Muscle of leg (tissue), 11 donors: ENCODE measurements around the gene RHOXF2B. TPM values are rescaled to one million over a fixed set of nuclear protein-coding genes. Genes with fewer than 3 reads are reported as not detected.

Experiments used
- DNase-seq: peaks from one replicate; pipeline ENCODE4 v3.0.0; 2013
- H3K27ac ChIP-seq: one replicate; pipeline ENCODE4 v1.5.1; 2013; ENCODE audit warnings: mild to moderate bottlenecking, low read length, control low read depth
- H3K27me3 ChIP-seq: one replicate; pipeline ENCODE4 v1.6.1; 2013; ENCODE audit warnings: low read length; ENCODE audit not compliant: control insufficient read depth, insufficient read depth
- H3K36me3 ChIP-seq: one replicate; pipeline ENCODE4 v1.6.1; 2013; ENCODE audit warnings: low read length; ENCODE audit not compliant: control insufficient read depth, insufficient read depth
- H3K4me1 ChIP-seq: one replicate; pipeline ENCODE4 v1.6.1; 2013; ENCODE audit warnings: low read length; ENCODE audit not compliant: control insufficient read depth, insufficient read depth
- H3K4me3 ChIP-seq: one replicate; pipeline ENCODE4 v1.5.1; 2013; ENCODE audit warnings: low read length, control low read depth
- H3K9me3 ChIP-seq: replicated peaks from 2 replicates; pipeline ENCODE4 v1.6.1; 2013; ENCODE audit warnings: low read depth, low read length; ENCODE audit not compliant: control insufficient read depth
- WGBS: methylation state at CpG from one replicate; pipeline ENCODE4 v1.1.5; 2013; ENCODE audit warnings: missing lambda C conversion rate; ENCODE audit not compliant: insufficient coverage; 5-methylcytosine and 5-hydroxymethylcytosine counted together
- polyA plus RNA-seq, 8 donors: library from polyadenylated mRNA; unstranded; fragments of 120-200 nt; gene quantifications; one replicate each; pipeline versions ENCODE4 v1.2.1 to v1.2.3, GENCODE V29; 2013; ENCODE audit warnings: inconsistent platforms in 1 of 8, low replicate concordance in 1 of 8; ENCODE audit not compliant: insufficient read length in 8 of 8, insufficient read depth in 1 of 8
- total RNA-seq: library from RNA; stranded (reverse); fragments of 120-200 nt; gene quantifications from one replicate; pipeline ENCODE4 v1.2.4, GENCODE V29; 2013

RHOXF2B gene
- total and polyA plus RNA-seq, 9 donors = 0.15 to 0.20 TPM; not detected in 7

- DNase-seq = no peak
- WGBS = 46% methylated on average over 5 of the region's 5 CpGs
- H3K27me3 ChIP-seq = peaks cover 12% of the 10 kb centered on the region
- H3K4me1 ChIP-seq = no peaks in the 10 kb centered on the region
- no peaks in the 10 kb centered on the region for H3K9me3 ChIP-seq
- H3K4me3 ChIP-seq = no peak overlapping the region
- H3K27ac ChIP-seq = no peak overlapping the region
- H3K36me3 ChIP-seq = no peaks in the 10 kb centered on the region
Measured at GRCh38 chrX:120022763-120023162, 54.7 kb downstream of the RHOXF2B start.

Other genes with a start within 250 kb of the RHOXF2B start
- 3.8 TPM for gene UPF3B, start 224.7 kb downstream of the RHOXF2B start, total RNA-seq
- gene UPF3B, start 224.7 kb downstream of the RHOXF2B start, polyA plus RNA-seq = 10 to 100 TPM; 12.1 to 14.4 (median 13.0) TPM
- 11.9 TPM for gene RNF113A, start 206.0 kb downstream of the RHOXF2B start, total RNA-seq
- gene RNF113A, start 206.0 kb downstream of the RHOXF2B start, polyA plus RNA-seq = 10 to 100 TPM in 3 of 8 donors, 1 to 10 TPM in 5; 8.1 to 11.0 (median 9.4) TPM
- 183 TPM for gene NDUFA1, start 205.9 kb downstream of the RHOXF2B start, total RNA-seq
- gene NDUFA1, start 205.9 kb downstream of the RHOXF2B start, polyA plus RNA-seq = 100 to 1,000 TPM in 5 of 8 donors, 10 to 100 TPM in 3; 89.4 to 142 (median 115) TPM
- gene AKAP14, start 181.8 kb downstream of the RHOXF2B start, total RNA-seq = not detected
- gene AKAP14, start 181.8 kb downstream of the RHOXF2B start, polyA plus RNA-seq = not detected
- 5.4 TPM for gene NKAP, start 133.9 kb downstream of the RHOXF2B start, total RNA-seq
- gene NKAP, start 133.9 kb downstream of the RHOXF2B start, polyA plus RNA-seq = 1 to 10 TPM; 6.9 to 9.5 (median 8.2) TPM
- gene RHOXF1, start 38.2 kb upstream of the RHOXF2B start, total RNA-seq = 0.09 TPM
- under 1 TPM in 4 of 8 donors, not detected in 4; 0.18 to 0.76 (median 0.37) TPM for gene RHOXF1, start 38.2 kb upstream of the RHOXF2B start, polyA plus RNA-seq
- not detected for gene RHOXF2, start 80.9 kb upstream of the RHOXF2B start, total RNA-seq
- under 1 TPM in 1 of 8 donors, not detected in 7; 0.07 TPM for gene RHOXF2, start 80.9 kb upstream of the RHOXF2B start, polyA plus RNA-seq
- gene ZBTB33, start 173.1 kb upstream of the RHOXF2B start, total RNA-seq = 12.7 TPM
- gene ZBTB33, start 173.1 kb upstream of the RHOXF2B start, polyA plus RNA-seq = 10 to 100 TPM in 7 of 8 donors, 1 to 10 TPM in 1; 9.3 to 19.4 (median 14.4) TPM
- 3.3 TPM for gene TMEM255A, start 233.8 kb upstream of the RHOXF2B start, total RNA-seq
- 10 to 100 TPM in 6 of 8 donors, 1 to 10 TPM in 2; 7.8 to 15.5 (median 11.6) TPM for gene TMEM255A, start 233.8 kb upstream of the RHOXF2B start, polyA plus RNA-seq